HK-2 (cell line): Measurements from ENCODE around the gene SOBP.
"Not testable (repeated sequence)": the region's sequence is repeated elsewhere in the genome, so short reads cannot be mapped to it uniquely, and the experiment has no call there.

Source experiments
- DNase-seq: peaks from one replicate; pipeline ENCODE4 v3.0.0-alpha.2; 2018; ENCODE audit not compliant: unreplicated experiment

SOBP gene

GRCh38 chr6:107489636-107490565 is at the start of gene SOBP:
SOBP (plus strand) TSS chr6:107490117; CDS start chr6:107490617, 500 bp downstream.
- peak; percentile 7 for DNase-seq

GRCh38 chr6:107440936-107441335 is 49.0 kb upstream of the SOBP start:
- DNase-seq, result no peak

GRCh38 chr6:107441682-107442081 is 48.2 kb upstream of the SOBP start:
- DNase-seq, result no peak

GRCh38 chr6:107442938-107443607 is 46.8 kb upstream of the SOBP start:
- no peak for DNase-seq

GRCh38 chr6:107443608-107444267 is 46.2 kb upstream of the SOBP start:
- no peak for DNase-seq

GRCh38 chr6:107444277-107444676 is 45.6 kb upstream of the SOBP start:
- no peak for DNase-seq

GRCh38 chr6:107447663-107448216 is 42.2 kb upstream of the SOBP start:
- DNase-seq, result no peak

- no peak for DNase-seq
Observed at GRCh38 chr6:107448776-107449175, 41.1 kb upstream of the SOBP start.

GRCh38 chr6:107458672-107459282 is 31.1 kb upstream of the SOBP start:
- peak; percentile 50 for DNase-seq

GRCh38 chr6:107459283-107460082 is 30.4 kb upstream of the SOBP start, which contains the start of gene PDSS2:
PDSS2 (minus strand) TSS chr6:107459564; CDS start chr6:107459285, 279 bp downstream.
- DNase-seq, result peak; percentile 97

GRCh38 chr6:107460083-107460631 is 29.8 kb upstream of the SOBP start:
- DNase-seq, result no peak

- DNase-seq, result no peak
Observed at GRCh38 chr6:107466062-107466461, 23.9 kb upstream of the SOBP start.

- no peak for DNase-seq
Observed at GRCh38 chr6:107470364-107470763, 19.6 kb upstream of the SOBP start.

- no peak for DNase-seq
Observed at GRCh38 chr6:107473660-107474059, 16.3 kb upstream of the SOBP start.

GRCh38 chr6:107475360-107475759 is 14.6 kb upstream of the SOBP start:
- not testable (repeated sequence) for DNase-seq

GRCh38 chr6:107475826-107476225 is 14.1 kb upstream of the SOBP start:
- DNase-seq, result not testable (repeated sequence)

GRCh38 chr6:107479089-107479690 is 10.7 kb upstream of the SOBP start:
- DNase-seq, result no peak

- no peak for DNase-seq
Observed at GRCh38 chr6:107485157-107485556, 4.8 kb upstream of the SOBP start.

GRCh38 chr6:107488174-107488874 is 1.6 kb upstream of the SOBP start:
- no peak for DNase-seq
